Daoy (cell line): ENCODE measurements around the gene LAIR1. TPM values are rescaled to one million over a fixed set of nuclear protein-coding genes. Genes with fewer than 3 reads are reported as not detected.

ENCODE experiments used
- DNase-seq: peaks from one replicate; pipeline ENCODE4 v3.0.0-alpha.2; 2015; ENCODE audit warnings: low read depth
- total RNA-seq: library from RNA; depleted of rRNA; stranded (reverse); fragments of >200 nt; shearing (Covaris generic); gene quantifications from 2 replicates; pipeline ENCODE4 v1.2.3, GENCODE V29; 2014; rRNA removed

The LAIR1 gene
- total RNA-seq, 1 experiment from 2014 or later: not detected

DNA sequence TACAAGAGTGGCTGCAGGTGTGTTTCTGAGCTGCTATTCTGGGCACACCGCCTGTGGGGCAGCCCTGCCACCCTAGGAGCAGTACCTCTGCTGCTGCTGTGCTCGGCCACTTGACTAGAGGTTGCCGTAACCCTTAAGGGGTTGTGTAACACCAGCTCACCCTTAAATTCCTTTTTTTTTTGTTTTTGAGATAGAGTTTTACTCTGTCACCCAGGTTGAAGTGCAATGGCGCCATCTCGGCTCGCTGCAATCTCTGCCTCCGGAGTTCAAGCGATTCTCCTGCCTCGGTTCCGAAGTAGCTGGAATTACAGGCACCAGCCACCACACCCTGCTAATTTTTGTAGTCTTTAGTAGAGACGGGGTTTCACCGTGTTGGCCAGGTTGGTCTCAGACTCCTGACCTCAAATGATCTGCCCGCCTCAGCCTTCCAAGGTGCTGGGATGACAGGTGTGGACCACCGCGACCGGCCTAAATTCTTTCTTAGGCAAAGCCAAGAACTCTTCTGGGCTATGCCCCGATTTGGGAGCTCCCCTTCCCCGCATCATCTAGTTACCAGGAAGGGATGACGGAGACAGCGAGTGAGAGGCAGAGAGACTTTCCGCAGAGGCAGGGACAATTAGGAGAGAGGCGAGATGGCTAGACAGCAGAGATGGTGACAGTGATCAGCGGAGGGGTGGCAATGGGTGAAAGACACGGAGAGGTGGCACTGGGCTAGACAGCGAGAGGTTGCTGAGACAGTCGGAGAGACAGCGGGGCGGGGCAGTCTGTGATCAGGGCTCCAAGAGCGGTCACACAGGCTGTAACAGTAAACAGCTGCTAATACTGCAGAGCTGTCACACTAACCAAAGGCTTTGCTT is 47.4 kb downstream of the LAIR1 start:
- DNase-seq: peak; percentile 24

DNA sequence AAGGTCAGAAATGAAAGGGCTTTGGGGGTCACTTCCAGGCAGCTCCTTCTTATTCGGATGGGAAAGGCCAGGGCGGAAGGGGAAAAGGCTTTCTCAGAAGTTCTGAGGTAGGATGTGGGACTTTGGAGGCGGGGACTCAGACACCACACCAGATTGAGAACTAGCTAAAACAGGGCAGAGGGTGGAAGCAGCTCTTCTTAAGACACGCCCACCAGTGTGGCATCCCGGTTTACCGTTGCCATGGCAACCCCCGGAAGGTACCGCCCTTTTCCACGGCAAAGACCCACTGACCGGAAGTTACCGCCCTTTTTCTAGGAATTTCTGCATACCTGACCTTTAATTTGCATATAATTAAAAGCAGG is 48.0 kb downstream of the LAIR1 start:
- DNase-seq: peak; percentile 52

DNA sequence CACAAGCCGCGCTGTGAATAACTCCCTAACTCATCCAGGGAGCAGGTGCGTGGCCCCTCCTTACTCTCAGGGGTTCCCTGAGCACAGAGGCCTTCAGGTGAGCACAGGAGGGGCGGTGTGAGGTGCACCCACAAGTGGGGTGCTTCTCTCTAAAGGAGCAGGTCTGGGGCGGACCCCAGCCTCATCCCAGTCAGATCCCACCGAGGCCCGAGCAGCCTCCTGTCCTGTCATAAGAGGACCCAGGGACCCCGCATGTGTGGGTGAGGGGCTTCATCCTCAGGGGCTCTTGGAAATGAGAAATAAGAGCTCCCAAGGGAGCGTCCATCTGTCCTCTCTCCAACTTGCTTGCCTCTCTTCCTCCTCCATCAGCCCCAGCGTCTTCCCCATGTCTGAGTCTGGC is 48.8 kb downstream of the LAIR1 start:
- no peak for DNase-seq

DNA sequence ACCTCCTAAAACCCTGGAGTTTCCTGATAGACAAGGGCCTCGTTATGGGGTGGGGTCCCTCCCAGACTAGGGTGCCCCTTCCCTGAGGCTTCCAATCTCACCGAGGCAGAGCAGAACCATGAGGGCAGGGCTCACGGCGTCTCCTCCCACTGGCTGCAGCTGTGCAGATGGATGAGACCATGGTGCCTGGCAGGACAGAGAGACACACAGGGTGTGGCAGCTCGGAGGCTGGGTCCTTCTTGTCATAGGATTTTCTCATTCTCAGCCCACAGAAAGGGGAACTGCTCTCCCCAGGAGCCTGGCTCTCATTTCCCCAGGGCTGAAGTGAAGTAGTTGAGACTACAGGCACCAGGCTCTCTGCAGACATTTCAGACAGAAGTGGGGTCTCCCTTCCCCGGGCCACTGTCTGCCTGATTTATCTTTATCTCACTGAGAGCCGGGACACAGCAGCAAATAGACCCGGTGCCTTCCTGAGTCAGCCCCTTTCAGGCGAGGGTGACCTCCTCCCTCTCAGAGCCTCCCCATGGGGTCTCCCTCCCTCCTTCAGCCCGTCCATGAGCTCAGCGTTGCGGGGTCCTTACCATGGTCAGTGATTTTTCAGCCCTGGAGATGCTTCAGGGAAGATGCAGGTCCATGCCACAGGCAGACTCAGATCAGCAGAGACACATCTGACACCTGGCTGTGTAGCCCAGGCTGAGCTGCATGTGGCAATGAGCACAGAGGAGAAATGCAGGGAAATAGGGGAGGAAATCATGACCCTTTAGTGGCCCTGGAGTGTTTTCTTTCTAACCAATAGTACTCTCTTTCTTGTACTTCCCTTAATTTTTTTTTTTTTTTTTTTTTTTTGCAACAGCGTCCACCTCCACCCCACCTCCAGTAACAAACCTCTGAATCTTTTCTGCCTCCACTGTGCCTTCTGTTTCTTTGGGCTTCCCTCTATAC is 52.0 kb downstream of the LAIR1 start, which contains the start of gene LILRA5:
Gene LILRA5 (minus strand): TSS at position 731 of the 942 bp plus-strand sequence. CDS start 147 bp downstream, at position 584.
- no peak for DNase-seq

DNA sequence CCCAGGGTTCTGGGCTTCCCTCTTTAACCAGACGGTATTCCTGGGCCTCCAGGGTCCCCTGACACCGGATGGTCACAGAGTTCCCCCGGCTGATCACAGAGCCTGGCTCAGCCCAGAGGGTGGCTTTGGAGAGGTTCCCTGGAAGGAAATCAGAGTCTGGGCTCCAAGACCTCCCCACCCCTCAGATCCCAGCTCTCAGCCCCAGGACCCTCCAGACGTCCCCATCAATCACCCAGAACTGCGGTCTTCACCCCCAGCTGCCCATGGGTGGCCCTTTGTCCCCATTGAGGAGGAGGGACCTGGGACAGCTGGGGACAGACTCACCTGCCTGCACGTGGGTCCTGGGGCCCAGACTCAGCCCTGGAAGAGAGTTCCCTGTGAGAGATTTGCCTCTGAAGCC is 52.7 kb downstream of the LAIR1 start:
- no peak for DNase-seq

DNA sequence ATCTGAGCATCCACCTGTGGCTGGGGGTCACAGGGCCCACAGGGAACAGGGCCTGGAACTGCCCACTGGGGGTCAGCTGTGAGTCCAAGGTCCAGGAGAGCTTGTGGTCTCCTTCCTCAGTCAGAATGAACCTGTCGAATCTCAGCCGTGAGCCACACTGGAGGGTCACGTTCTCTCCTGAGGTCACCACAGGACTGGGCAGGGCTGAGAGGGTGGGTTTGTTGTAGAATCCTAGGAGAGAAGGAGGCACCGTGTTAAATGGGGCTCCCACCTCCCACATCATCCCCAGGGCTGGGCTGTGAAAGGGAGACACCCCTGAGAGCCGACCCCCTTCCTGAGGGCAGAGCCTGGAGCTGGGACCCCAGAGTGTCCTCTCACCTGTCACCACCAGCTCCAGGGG is 53.2 kb downstream of the LAIR1 start:
- DNase-seq: no peak

DNA sequence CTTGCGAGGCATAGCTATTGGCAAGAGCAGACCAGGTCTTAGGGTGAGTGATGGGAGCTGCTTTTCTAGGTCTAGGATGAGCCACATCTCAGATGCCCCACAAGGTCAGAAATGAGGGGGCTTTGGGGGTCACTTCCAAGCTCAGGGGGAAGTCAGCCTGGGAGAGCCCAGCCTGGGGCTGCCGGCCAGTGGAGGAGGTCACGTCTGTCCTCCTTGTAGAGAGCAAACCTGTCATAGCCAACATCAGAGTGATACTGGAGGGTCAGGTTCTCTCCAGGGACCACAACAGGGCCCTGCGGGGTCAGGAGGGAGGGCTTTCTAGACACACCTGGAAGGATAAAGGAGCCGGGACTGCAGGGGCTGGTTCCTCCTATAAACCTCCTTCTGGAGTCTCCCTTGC is 54.2 kb downstream of the LAIR1 start:
- no peak for DNase-seq

DNA sequence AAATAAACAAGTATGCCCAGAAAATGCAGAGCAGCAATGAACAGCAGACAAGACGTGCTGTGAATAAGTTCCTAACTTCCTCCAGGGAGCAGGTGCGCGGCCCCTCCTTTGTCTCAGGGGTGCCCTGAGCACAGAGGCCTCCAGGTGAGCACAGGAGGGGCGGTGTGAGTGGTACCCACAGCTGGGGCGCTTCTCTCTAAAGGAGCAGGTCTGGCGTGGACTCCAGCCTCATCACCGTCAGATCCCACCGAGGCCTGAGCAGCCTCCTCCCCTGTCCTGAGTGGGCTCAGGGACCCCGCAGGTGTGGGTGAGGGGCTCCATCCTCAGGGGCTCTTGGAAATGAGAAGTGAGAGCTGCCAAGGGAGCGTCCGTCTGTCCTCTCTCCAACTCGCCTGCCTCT is 54.9 kb downstream of the LAIR1 start:
- no peak for DNase-seq

DNA sequence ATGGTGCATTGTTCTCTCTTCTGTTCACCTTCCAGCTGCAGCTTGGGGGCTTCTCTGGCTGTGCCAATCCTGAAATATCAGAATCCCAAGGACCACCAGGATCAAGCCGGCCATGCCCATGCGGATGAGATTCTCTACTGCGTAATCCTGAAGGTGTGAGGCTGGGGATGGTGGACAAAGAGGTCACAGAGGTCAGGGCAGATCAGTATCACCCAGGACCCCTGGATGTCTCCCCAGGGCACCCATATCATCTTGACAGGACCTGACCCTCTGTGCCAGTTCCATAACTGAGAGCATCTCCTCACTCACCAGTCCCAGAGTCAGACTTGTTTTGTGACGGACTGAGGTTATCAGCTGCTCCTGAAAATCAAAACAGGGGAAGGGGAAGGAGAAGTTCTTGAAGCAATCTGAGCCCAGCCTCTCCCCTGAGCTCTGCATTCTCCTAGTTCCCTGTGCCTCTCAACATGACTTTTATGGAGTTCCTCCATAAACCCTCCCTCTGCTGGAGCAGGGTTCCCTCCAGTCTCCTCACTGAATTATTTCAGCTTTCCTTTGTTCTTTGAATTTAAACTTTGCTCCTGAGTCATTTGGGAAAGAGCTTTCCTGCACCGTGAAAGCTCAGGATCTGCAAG is 57.2 kb downstream of the LAIR1 start:
- no peak for DNase-seq

DNA sequence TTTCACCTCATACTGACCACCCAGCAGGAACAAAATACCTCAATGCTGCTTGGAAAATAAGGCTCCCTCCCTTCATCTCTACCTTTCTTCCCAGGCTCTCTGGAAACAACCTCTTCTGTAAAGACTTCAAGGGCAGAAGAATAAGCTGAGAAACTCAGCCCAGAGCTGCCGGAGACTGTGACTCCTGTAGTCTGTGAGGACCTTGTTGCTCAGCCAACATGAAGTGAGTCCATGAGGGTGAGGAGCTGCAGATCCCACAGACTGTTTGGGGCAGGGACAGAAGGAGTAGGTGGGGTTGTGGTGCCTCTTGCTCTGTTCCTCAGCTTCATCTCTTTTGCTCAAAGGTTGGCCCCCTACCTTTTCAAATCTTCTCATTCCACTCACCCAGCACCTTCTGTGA is 59.6 kb downstream of the LAIR1 start:
- no peak for DNase-seq

DNA sequence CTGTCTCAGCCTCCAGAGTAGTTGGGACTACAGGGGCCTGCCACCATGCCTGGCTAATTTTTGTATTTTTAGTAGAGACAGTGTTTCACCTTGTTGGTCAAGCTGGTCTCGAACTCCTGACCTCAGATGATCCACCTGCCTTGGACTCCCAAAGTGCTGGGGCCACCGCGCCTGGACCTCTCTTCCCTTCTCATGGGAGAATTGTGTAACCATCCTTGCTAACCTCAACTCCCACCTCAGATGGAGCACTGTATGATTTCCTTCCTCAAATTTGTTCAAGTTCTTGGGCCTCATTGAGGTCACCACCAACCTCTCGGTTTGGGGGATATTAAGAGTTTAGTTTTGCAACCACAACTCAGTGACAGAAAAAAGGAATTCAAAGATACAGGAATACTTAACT is 62.5 kb downstream of the LAIR1 start:
- DNase-seq: no peak

Other genes with a start within 250 kb of the LAIR1 start
- gene TFPT, start 249.3 kb downstream of the LAIR1 start, total RNA-seq: 60.2 and 101 TPM in 2 replicates
- gene PRPF31, start 249.2 kb downstream of the LAIR1 start, total RNA-seq: 78.8 and 92.3 TPM in 2 replicates
- 10.9 and 14.0 TPM in 2 replicates for gene CNOT3, start 227.2 kb downstream of the LAIR1 start, total RNA-seq
- 15.6 and 21.3 TPM in 2 replicates for gene LENG1, start 205.2 kb downstream of the LAIR1 start, total RNA-seq
- gene TMC4, start 191.8 kb downstream of the LAIR1 start, total RNA-seq: 0.06 TPM in 1 of 2 replicates, not detected in the other
- 74.9 and 89.3 TPM in 2 replicates for gene MBOAT7, start 175.4 kb downstream of the LAIR1 start, total RNA-seq
- 88.1 and 141 TPM in 2 replicates for gene TSEN34, start 173.6 kb downstream of the LAIR1 start, total RNA-seq
- 2,362 and 2,452 TPM in 2 replicates for gene RPS9, start 164.1 kb downstream of the LAIR1 start, total RNA-seq
- not detected in 2 replicates for gene LILRB3, start 141.9 kb downstream of the LAIR1 start, total RNA-seq
- gene LILRA6, start 122.1 kb downstream of the LAIR1 start, total RNA-seq: not detected in 2 replicates
- not detected in 2 replicates for gene LILRB5, start 107.7 kb downstream of the LAIR1 start, total RNA-seq
- gene LILRB2, start 83.8 kb downstream of the LAIR1 start, total RNA-seq: not detected in 2 replicates
- not detected in 2 replicates for gene LILRA5, start 51.8 kb downstream of the LAIR1 start, total RNA-seq
- gene LILRA4, start 25.8 kb downstream of the LAIR1 start, total RNA-seq: not detected in 2 replicates
- gene TTYH1, start 50.5 kb upstream of the LAIR1 start, total RNA-seq: 1.3 TPM in 1 of 2 replicates, not detected in the other
- 5.1 and 9.0 TPM in 2 replicates for gene LENG8, start 84.3 kb upstream of the LAIR1 start, total RNA-seq
- 2.1 and 3.9 TPM in 2 replicates for gene LENG9, start 98.8 kb upstream of the LAIR1 start, total RNA-seq
- 9.5 and 15.4 TPM in 2 replicates for gene CDC42EP5, start 108.4 kb upstream of the LAIR1 start, total RNA-seq
- gene LAIR2, start 137.9 kb upstream of the LAIR1 start, total RNA-seq: not detected in 2 replicates
- not detected in 2 replicates for gene LILRA2, start 208.9 kb upstream of the LAIR1 start, total RNA-seq
- gene LILRA1, start 228.7 kb upstream of the LAIR1 start, total RNA-seq: not detected in 2 replicates